H9 (cell line): ENCODE measurements around the gene FGF10. TPM values are rescaled to one million over a fixed set of nuclear protein-coding genes. Genes with fewer than 3 reads are reported as not detected.

Experiments
- DNase-seq: peaks from one replicate; pipeline ENCODE4 v3.0.0-alpha.2; 2017
- H2AFZ ChIP-seq: one replicate; pipeline ENCODE4 v1.6.1; 2013; ENCODE audit warnings: mild to moderate bottlenecking, low read length, control low read depth, moderate library complexity
- H2AK5ac ChIP-seq: 2 replicates; pipeline ENCODE4 v1.6.1; 2013; ENCODE audit warnings: low read length, control low read depth, mixed read lengths; ENCODE audit not compliant: insufficient read length
- H2BK120ac ChIP-seq: one replicate; pipeline ENCODE4 v1.6.1; 2013; ENCODE audit warnings: low read depth, mild to moderate bottlenecking, low read length, control low read depth, inconsistent platforms; ENCODE audit not compliant: poor library complexity, severe bottlenecking
- H2BK12ac ChIP-seq: 2 replicates; pipeline ENCODE4 v1.6.1; 2013; ENCODE audit warnings: low read length, control low read depth, mixed read lengths, low read depth; ENCODE audit not compliant: insufficient read length
- H2BK15ac ChIP-seq: 2 replicates; pipeline ENCODE4 v1.6.1; 2013; ENCODE audit warnings: low read depth, low read length, control low read depth
- H2BK20ac ChIP-seq: one replicate; pipeline ENCODE4 v1.6.1; 2013; ENCODE audit warnings: low read depth, mild to moderate bottlenecking, low read length, control low read depth, inconsistent platforms; ENCODE audit not compliant: poor library complexity, severe bottlenecking
- H2BK5ac ChIP-seq: 2 replicates; pipeline ENCODE4 v1.6.1; 2013; ENCODE audit warnings: low read length, control low read depth, mixed read lengths; ENCODE audit not compliant: insufficient read length
- H3K14ac ChIP-seq: 2 replicates; pipeline ENCODE4 v1.6.1; 2013; ENCODE audit warnings: low read length, control low read depth; ENCODE audit not compliant: insufficient read depth
- H3K18ac ChIP-seq: 2 replicates; pipeline ENCODE4 v1.6.1; 2013; ENCODE audit warnings: low read depth, mild to moderate bottlenecking, mixed read lengths, low read length, control low read depth; ENCODE audit not compliant: insufficient read length
- H3K23ac ChIP-seq: 2 replicates; pipeline ENCODE4 v1.6.1; 2013; ENCODE audit warnings: low read length, control low read depth, mixed read lengths, low read depth; ENCODE audit not compliant: insufficient read length
- H3K23me2 ChIP-seq: 2 replicates; pipeline ENCODE4 v1.6.1; 2013; ENCODE audit warnings: low read depth, mild to moderate bottlenecking, mixed read lengths, low read length, control low read depth; ENCODE audit not compliant: insufficient read length, poor library complexity, severe bottlenecking
- H3K27ac ChIP-seq: 2 replicates; pipeline ENCODE4 v1.5.1; 2013; ENCODE audit warnings: low read length, control low read depth, mixed read lengths, low read depth; ENCODE audit not compliant: insufficient read length
- H3K27me3 ChIP-seq: 2 replicates; pipeline ENCODE4 v1.6.1; 2013; ENCODE audit warnings: low read length, control low read depth, inconsistent platforms; ENCODE audit not compliant: insufficient read depth
- H3K4ac ChIP-seq: 2 replicates; pipeline ENCODE4 v1.6.1; 2013; ENCODE audit warnings: low read depth, mild to moderate bottlenecking, control low read depth, inconsistent platforms, low read length, moderate library complexity
- H3K4me1 ChIP-seq: 2 replicates; pipeline ENCODE4 v1.6.1; 2013; ENCODE audit warnings: low read length, control low read depth, inconsistent platforms; ENCODE audit not compliant: insufficient read depth
- H3K4me2 ChIP-seq: 2 replicates; pipeline ENCODE4 v1.6.1; 2013; ENCODE audit warnings: low read length, control low read depth, mixed read lengths; ENCODE audit not compliant: insufficient read length, insufficient read depth
- H3K56ac ChIP-seq: 2 replicates; pipeline ENCODE4 v1.6.1; 2013; ENCODE audit warnings: low read depth, mild to moderate bottlenecking, mixed read lengths, low read length, control low read depth; ENCODE audit not compliant: insufficient read length
- H3K79me1 ChIP-seq: 2 replicates; pipeline ENCODE4 v1.6.1; 2013; ENCODE audit warnings: low read depth, mild to moderate bottlenecking, moderate library complexity, low read length, control low read depth, inconsistent platforms; ENCODE audit not compliant: insufficient read depth, poor library complexity, severe bottlenecking
- H3K79me2 ChIP-seq: 2 replicates; pipeline ENCODE4 v1.6.1; 2013; ENCODE audit warnings: low read length, control low read depth, inconsistent platforms; ENCODE audit not compliant: insufficient read depth
- H3K9ac ChIP-seq: 2 replicates; pipeline ENCODE4 v1.6.1; 2013; ENCODE audit warnings: low read length, control low read depth, mixed read lengths; ENCODE audit not compliant: insufficient read length; ENCODE audit errors: extremely low read depth
- H3K9me3 ChIP-seq: one replicate; pipeline ENCODE4 v1.6.1; 2013; ENCODE audit warnings: low read depth, low read length, inconsistent platforms; ENCODE audit not compliant: control insufficient read depth
- H3T11ph ChIP-seq: one replicate; pipeline ENCODE4 v1.6.1; 2013; ENCODE audit warnings: mild to moderate bottlenecking, low read length, control low read depth, inconsistent platforms
- H4K20me1 ChIP-seq: one replicate; pipeline ENCODE4 v1.6.1; 2013; ENCODE audit not compliant: control insufficient read depth, insufficient read length, insufficient read depth
- H4K5ac ChIP-seq: 2 replicates; pipeline ENCODE4 v1.6.1; 2013; ENCODE audit warnings: low read depth, mild to moderate bottlenecking, mixed read lengths, low read length, control low read depth; ENCODE audit not compliant: insufficient read length
- H4K8ac ChIP-seq: replicated peaks from 2 replicates; pipeline ENCODE4 v1.6.1; 2013; ENCODE audit warnings: low read length, control low read depth, mixed read lengths, low read depth; ENCODE audit not compliant: insufficient read length
- H4K91ac ChIP-seq: 2 replicates; pipeline ENCODE4 v1.6.1; 2013; ENCODE audit warnings: low read depth, mild to moderate bottlenecking, moderate library complexity, mixed read lengths, low read length, control low read depth; ENCODE audit not compliant: insufficient read length
- H3K27ac Mint-ChIP-seq, 3 experiments: 2 replicates in 2 of 3; 3 replicates in 1 of 3; pipeline ENCODE4 v1.8.0; 2020 to 2021; ENCODE audit warnings: mixed read lengths in 3 of 3, mild to moderate bottlenecking in 1 of 3, moderate library complexity in 1 of 3
- H3K27me3 Mint-ChIP-seq: 2 replicates; pipeline ENCODE4 v1.8.0; 2021; ENCODE audit warnings: low read depth, mild to moderate bottlenecking, moderate library complexity, mixed read lengths
- H3K36me3 Mint-ChIP-seq, 3 experiments: 2 replicates in 2 of 3; 3 replicates in 1 of 3; pipeline ENCODE4 v1.8.0; 2020 to 2021; ENCODE audit warnings: low read depth in 3 of 3, mixed read lengths in 3 of 3; ENCODE audit not compliant: insufficient read depth in 1 of 3
- H3K4me1 Mint-ChIP-seq, 2 experiments: 2 replicates each; pipeline ENCODE4 v1.8.0; 2020; ENCODE audit warnings: mixed read lengths in 2 of 2
- H3K4me3 Mint-ChIP-seq, 2 experiments: 2 replicates in 1 of 2; 3 replicates in 1 of 2; pipeline ENCODE4 v1.8.0; 2020 to 2021; ENCODE audit warnings: mild to moderate bottlenecking in 2 of 2, mixed read lengths in 2 of 2, moderate library complexity in 1 of 2
- H3K9me3 Mint-ChIP-seq, 2 experiments: 2 replicates in 1 of 2; 3 replicates in 1 of 2; pipeline ENCODE4 v1.8.0; 2020; ENCODE audit warnings: mild to moderate bottlenecking in 2 of 2, mixed read lengths in 2 of 2, moderate library complexity in 1 of 2
- WGBS: extraction: QIAGEN DNeasy Blood & Tissue Kit; methylation state at CpG from one replicate; pipeline ENCODE4 v1.1.7; 2013; ENCODE audit warnings: missing lambda C conversion rate, low lambda C conversion rate, mixed read lengths; ENCODE audit not compliant: insufficient read length; ENCODE audit errors: extremely low coverage; 5-methylcytosine and 5-hydroxymethylcytosine counted together
- total RNA-seq: library from RNA; stranded (reverse); gene quantifications from 2 replicates; pipeline ENCODE4 v1.2.1, GENCODE V29; 2021
- TF ChIP-seq, protein P1 (sequence below): fragments of 200-600 bp; sonication (generic); conservative IDR thresholded peaks from 3 replicates; pipeline ENCODE4 v1.8.0; 2021; ENCODE audit warnings: antibody characterized with exemption, mild to moderate bottlenecking

FGF10 gene
- total RNA-seq, 1 experiment from 2014 or later = not detected

DNA sequence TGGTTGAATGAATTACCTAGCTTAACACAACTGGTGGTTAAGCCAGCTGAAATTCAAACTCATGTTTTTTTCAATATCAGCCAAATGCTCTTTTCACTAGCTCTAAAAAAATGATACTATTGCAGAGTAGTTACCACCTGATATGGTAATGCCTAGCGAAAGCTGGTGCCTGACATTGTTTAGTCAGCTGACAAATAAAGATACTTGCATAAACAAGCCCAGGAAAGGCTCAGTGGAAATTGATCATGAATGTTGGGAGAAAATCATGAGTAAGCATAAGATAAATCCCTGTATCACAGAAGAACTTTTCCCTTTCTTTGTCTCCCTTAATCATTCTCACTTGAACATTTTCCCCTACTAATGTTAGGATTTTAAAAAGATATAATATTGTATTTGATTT, 54.6 kb downstream of the FGF10 start:
- TF ChIP-seq, protein P1, sequence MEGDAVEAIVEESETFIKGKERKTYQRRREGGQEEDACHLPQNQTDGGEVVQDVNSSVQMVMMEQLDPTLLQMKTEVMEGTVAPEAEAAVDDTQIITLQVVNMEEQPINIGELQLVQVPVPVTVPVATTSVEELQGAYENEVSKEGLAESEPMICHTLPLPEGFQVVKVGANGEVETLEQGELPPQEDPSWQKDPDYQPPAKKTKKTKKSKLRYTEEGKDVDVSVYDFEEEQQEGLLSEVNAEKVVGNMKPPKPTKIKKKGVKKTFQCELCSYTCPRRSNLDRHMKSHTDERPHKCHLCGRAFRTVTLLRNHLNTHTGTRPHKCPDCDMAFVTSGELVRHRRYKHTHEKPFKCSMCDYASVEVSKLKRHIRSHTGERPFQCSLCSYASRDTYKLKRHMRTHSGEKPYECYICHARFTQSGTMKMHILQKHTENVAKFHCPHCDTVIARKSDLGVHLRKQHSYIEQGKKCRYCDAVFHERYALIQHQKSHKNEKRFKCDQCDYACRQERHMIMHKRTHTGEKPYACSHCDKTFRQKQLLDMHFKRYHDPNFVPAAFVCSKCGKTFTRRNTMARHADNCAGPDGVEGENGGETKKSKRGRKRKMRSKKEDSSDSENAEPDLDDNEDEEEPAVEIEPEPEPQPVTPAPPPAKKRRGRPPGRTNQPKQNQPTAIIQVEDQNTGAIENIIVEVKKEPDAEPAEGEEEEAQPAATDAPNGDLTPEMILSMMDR = no peak

More for the DNA sequence above, 54.6 kb downstream of the FGF10 start:
- H4K5ac ChIP-seq = no peak overlapping the region
- Mint-ChIP-seq H3K27me3 (no peaks in the 10 kb centered on the region), H3K9me3 (no peaks in the 10 kb centered on the region), H3K4me3 (no peak overlapping the region), H3K4me1 (peaks cover 2 to 7% of the 10 kb centered on the region in 2 experiments), H3K36me3 (no peaks in the 10 kb centered on the region), H3K27ac (no peak overlapping the region)
- H3K9me3 ChIP-seq = no peaks in the 10 kb centered on the region
- H3K23ac ChIP-seq = no peak overlapping the region
- no peak overlapping the region for H2BK12ac ChIP-seq
- no peak overlapping the region for H3K18ac ChIP-seq
- H3K4me2 ChIP-seq = no peak overlapping the region
- no peak overlapping the region for H2BK5ac ChIP-seq
- no peak overlapping the region for H4K91ac ChIP-seq
- H2AFZ ChIP-seq = no peak overlapping the region
- no peak overlapping the region for H3T11ph ChIP-seq
- no peak overlapping the region for H3K56ac ChIP-seq
- no peak overlapping the region for H4K8ac ChIP-seq
- H2BK120ac ChIP-seq = no peak overlapping the region
- H3K27me3 ChIP-seq = no peaks in the 10 kb centered on the region
- no CpG with 5 or more reads among the region's 1 CpG for WGBS
- H2BK20ac ChIP-seq = no peak overlapping the region
- no peaks in the 10 kb centered on the region for H3K23me2 ChIP-seq
- H2BK15ac ChIP-seq = no peak overlapping the region
- no peaks in the 10 kb centered on the region for H3K79me1 ChIP-seq
- no peak overlapping the region for H3K27ac ChIP-seq
- H3K4ac ChIP-seq = no peak overlapping the region
- H2AK5ac ChIP-seq = no peak overlapping the region
- no peaks in the 10 kb centered on the region for H3K79me2 ChIP-seq
- H3K4me1 ChIP-seq = no peaks in the 10 kb centered on the region
- H3K9ac ChIP-seq = no peak overlapping the region
- no peak overlapping the region for H3K14ac ChIP-seq
- no peak for DNase-seq
- H4K20me1 ChIP-seq = no peaks in the 10 kb centered on the region
